ENCODE data around the gene TADA2B.

TADA2B gene

GRCh38 chr4:7019367-7019766 lies 23.8 kb upstream of the TADA2B start:
- DNase-seq = no peak

GRCh38 chr4:7020290-7020689 lies 22.9 kb upstream of the TADA2B start:
- DNase-seq = no peak

GRCh38 chr4:7020856-7021255 lies 22.3 kb upstream of the TADA2B start:
- no peak for DNase-seq

- no peak for DNase-seq
Observed at GRCh38 chr4:7021355-7021754, 21.8 kb upstream of the TADA2B start.

- no peak for DNase-seq
Observed at GRCh38 chr4:7021930-7022664, 21.1 kb upstream of the TADA2B start.

GRCh38 chr4:7023486-7023885 lies 19.7 kb upstream of the TADA2B start:
- no peak for DNase-seq

- DNase-seq = no peak
Observed at GRCh38 chr4:7023901-7024300, 19.3 kb upstream of the TADA2B start.

GRCh38 chr4:7024336-7024890 lies 18.8 kb upstream of the TADA2B start:
- DNase-seq = no peak

GRCh38 chr4:7025040-7025602 lies 18.1 kb upstream of the TADA2B start:
- DNase-seq = no peak

- DNase-seq = no peak
Observed at GRCh38 chr4:7026107-7026506, 17.1 kb upstream of the TADA2B start.

- DNase-seq = no peak
Observed at GRCh38 chr4:7027284-7027683, 15.9 kb upstream of the TADA2B start.

- no peak for DNase-seq
Observed at GRCh38 chr4:7027913-7028312, 15.3 kb upstream of the TADA2B start.

GRCh38 chr4:7029212-7029611 lies 14.0 kb upstream of the TADA2B start:
- no peak for DNase-seq

- DNase-seq = no peak
Observed at GRCh38 chr4:7029921-7030320, 13.3 kb upstream of the TADA2B start.

GRCh38 chr4:7030856-7031255 lies 12.3 kb upstream of the TADA2B start:
- no peak for DNase-seq

GRCh38 chr4:7031558-7032449 lies 11.4 kb upstream of the TADA2B start:
- DNase-seq = no peak

- no peak for DNase-seq
Observed at GRCh38 chr4:7032596-7032995, 10.6 kb upstream of the TADA2B start.

GRCh38 chr4:7034262-7035081 lies 8.7 kb upstream of the TADA2B start:
- no peak for DNase-seq

GRCh38 chr4:7037425-7037824 lies 5.7 kb upstream of the TADA2B start:
- no peak for DNase-seq

- no peak for DNase-seq
Observed at GRCh38 chr4:7040765-7041164, 2.4 kb upstream of the TADA2B start.

- no peak for DNase-seq
Observed at GRCh38 chr4:7041246-7041645, 1.9 kb upstream of the TADA2B start.

- DNase-seq = peak; percentile 48
Observed at GRCh38 chr4:7041801-7042502, 1.2 kb upstream of the TADA2B start.

All from NCI-H510A treated with DMSO at 0.1 percent for 48 hours (cell line).